ENCODE measurements around the gene TSPEAR.

TSPEAR gene

GRCh38 chr21:44654576-44655175 is 56.7 kb downstream of the TSPEAR start, which contains the start of gene KRTAP12-4:
TSS of gene KRTAP12-4 (minus strand) at chr21:44654659. CDS start at chr21:44654614, 45 bp downstream.
- DNase-seq (ENCODE audit: low spot score) = no peak
- H3K4me3 ChIP-seq = no peak within 1 kb of the TSS
- TF ChIP-seq CTCF (IDR thresholded peaks at IDR 0.05) = no peak
- H3K27ac ChIP-seq = no peak within 1 kb of the TSS

DNA sequence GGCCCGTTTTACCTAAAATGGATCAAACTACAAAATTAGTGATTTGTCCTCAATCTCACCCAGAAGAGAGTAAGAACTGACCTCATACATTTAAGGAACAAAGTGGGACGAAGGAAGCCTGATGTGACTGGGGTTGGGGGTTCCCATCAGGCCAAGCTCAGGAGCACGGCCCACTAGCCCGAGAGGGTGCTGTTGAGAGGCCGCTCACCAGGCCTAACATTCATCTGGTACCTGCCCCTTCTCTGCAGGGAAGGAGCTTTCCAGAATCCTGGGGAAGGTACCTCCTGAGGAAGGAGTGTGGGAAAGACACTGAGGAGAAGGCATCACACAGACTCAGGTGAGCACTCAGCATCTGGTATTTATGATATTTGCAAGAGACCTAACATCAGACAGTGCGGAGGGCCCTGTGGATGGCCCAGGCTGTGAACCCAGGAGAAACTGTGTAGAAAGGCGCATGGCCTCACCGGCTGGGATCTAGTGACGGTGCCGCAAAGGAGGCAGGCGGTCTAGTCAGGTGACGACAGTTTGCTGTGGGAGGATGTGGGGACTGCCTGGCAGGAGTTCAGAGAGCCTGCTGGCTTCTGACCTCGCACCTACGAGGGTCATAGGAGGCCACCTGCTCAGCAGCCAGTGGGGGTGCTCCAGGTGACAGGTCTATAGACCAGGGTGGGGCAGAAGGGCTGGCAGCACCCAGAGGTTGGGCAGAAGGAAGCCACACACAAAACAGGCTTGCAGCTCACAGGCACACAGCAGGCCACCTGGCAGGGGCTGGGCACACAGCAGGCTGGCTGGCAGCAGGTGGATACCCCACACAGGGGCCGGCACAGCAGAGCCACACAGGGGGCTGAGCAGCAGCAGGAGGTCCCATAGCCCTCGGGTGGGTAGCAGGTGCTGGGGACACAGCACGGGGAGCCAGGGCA is 57.5 kb downstream of the TSPEAR start:
- DNase-seq (ENCODE audit: low spot score) = no peak

DNA sequence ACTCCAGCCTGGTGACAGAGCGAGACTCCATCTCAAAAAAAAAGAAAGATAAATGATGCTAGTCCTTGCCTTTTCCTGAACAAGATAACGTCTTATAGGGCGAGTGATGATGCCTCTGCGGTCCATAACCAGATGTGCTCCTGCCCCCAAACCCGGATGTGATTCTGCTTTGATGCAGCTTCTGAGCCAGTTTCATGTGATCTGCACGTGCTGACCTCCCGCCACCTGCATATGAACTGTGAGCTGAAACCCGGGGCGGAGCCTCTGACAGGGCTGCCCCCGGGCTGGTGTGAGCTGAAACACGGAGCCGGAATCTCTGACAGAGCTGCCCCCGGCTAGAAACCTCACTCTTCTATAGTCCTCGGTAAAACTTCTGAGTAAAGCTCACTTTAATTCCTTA is 58.2 kb downstream of the TSPEAR start:
- no peak overlapping the region for H3K27ac ChIP-seq
- no peak overlapping the region for H3K4me3 ChIP-seq
- no peak for TF ChIP-seq CTCF (IDR thresholded peaks at IDR 0.05)
- no peak for DNase-seq (ENCODE audit: low spot score)

More for the DNA sequence above, 57.5 kb downstream of the TSPEAR start:
- TF ChIP-seq CTCF (IDR thresholded peaks at IDR 0.05) = no peak
- Histone ChIP-seq H3K4me3 (no peak overlapping the region), H3K27ac (no peak overlapping the region)

DNA sequence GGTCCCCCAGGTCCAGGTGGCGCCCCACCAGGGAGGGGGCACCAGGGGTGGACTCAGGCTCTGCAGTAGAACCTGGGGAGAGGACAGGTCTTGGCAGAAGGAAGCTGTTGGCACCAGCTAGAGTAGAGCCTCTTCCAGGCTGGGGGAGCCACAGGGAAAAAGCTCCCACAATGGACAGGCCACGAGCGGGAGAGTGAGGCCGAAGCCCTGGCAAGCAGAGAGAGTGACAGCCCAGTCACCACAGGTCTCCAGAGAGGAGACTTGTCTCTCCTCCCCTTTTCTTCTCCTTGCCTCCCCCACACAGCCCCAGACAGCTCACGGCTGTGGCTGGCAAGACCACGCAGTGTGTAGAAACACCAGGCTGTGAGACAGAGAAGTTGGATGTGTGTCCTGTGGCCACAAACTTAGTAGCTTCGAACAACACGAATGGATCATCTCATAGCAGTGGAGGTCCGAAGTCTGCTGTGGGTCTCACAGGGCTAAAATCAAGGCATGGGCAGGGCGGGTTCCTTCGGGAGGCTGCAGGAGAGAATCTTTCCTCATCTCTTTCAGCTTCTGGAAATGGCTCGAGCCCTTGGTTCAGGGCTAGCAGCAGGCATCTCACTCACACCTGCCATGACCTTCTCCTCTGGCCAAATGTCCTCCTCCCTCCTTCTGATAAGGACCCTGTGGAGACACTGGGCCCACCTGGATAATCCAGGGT is 60.2 kb downstream of the TSPEAR start:
- no peak for TF ChIP-seq CTCF (IDR thresholded peaks at IDR 0.05)
- DNase-seq (ENCODE audit: low spot score) = no peak
- Histone ChIP-seq H3K27ac (no peak overlapping the region), H3K4me3 (no peak overlapping the region)

GRCh38 chr21:44650265-44650972 is 61.0 kb downstream of the TSPEAR start:
- no peak for TF ChIP-seq CTCF (IDR thresholded peaks at IDR 0.05)
- DNase-seq (ENCODE audit: low spot score) = no peak
- H3K4me3 ChIP-seq = no peak overlapping the region
- no peak overlapping the region for H3K27ac ChIP-seq

- Histone ChIP-seq H3K4me3 (no peak overlapping the region), H3K27ac (no peak overlapping the region)
- no peak for TF ChIP-seq CTCF (IDR thresholded peaks at IDR 0.05)
- DNase-seq (ENCODE audit: low spot score) = no peak
Measured at GRCh38 chr21:44649521-44650100, 61.8 kb downstream of the TSPEAR start.
